Caco-2 (cell line): ENCODE results near the gene RASGRP1. TPM values are rescaled to one million over a fixed set of nuclear protein-coding genes. Genes with fewer than 3 reads are reported as not detected.

Source experiments
- BruUV-seq: library from RNA; stranded (reverse); fragments of 400-500 nt; replicated peaks from 2 replicates; lab custom pipeline; 2021; lab: Mats Ljungman, UMichigan
- CTCF ChIA-PET: fragments of 300-600 bp; sonication (Branson Sonifier 250); formaldehyde crosslinking; loops from one replicate; lab custom pipeline; 2022; ENCODE audit warnings: antibody characterized with exemption; lab: Charles Lee
- POLR2A ChIA-PET: fragments of 300-600 bp; sonication (Branson Sonifier 250); formaldehyde crosslinking; loops from one replicate; lab custom pipeline; 2022; ENCODE audit warnings: antibody characterized with exemption; lab: Charles Lee
- DNase-seq, 2 experiments: peaks; one replicate each; pipeline versions ENCODE4 v3.0.0 to v3.0.0-alpha.2; 2020 to 2022
- H3K27me3 ChIP-seq: replicated peaks from 2 replicates; pipeline ENCODE4 v1.6.0; 2011; ENCODE audit warnings: low read length; ENCODE audit not compliant: control insufficient read depth, insufficient read depth
- H3K36me3 ChIP-seq: 2 replicates; pipeline ENCODE4 v1.5.1; 2011; ENCODE audit warnings: low read length; ENCODE audit not compliant: control insufficient read depth, insufficient read depth
- H3K4me1 ChIP-seq: fragments of 250-450 bp; sonication (Bioruptor Pico); 2 replicates; pipeline ENCODE4 v1.5.1; 2020; ENCODE audit warnings: mild to moderate bottlenecking
- H3K4me3 ChIP-seq: 2 replicates; pipeline ENCODE4 v1.5.1; 2011; ENCODE audit warnings: low read depth, mild to moderate bottlenecking, control low read depth, low read length
- H3K9me3 ChIP-seq: fragments of 250-450 bp; sonication (Bioruptor Pico); 2 replicates; pipeline ENCODE4 v1.5.1; 2020; ENCODE audit warnings: mild to moderate bottlenecking, moderate library complexity
- H3K27ac Mint-ChIP-seq: one replicate; pipeline ENCODE4 v1.8.0; 2022; ENCODE audit warnings: mixed read lengths; ENCODE audit not compliant: unreplicated experiment
- H3K27me3 Mint-ChIP-seq: one replicate; pipeline ENCODE4 v1.8.0; 2022; ENCODE audit warnings: mixed read lengths; ENCODE audit not compliant: insufficient read depth, unreplicated experiment
- H3K36me3 Mint-ChIP-seq: one replicate; pipeline ENCODE4 v1.8.0; 2022; ENCODE audit warnings: mild to moderate bottlenecking, mixed read lengths; ENCODE audit not compliant: insufficient read depth, unreplicated experiment
- H3K4me1 Mint-ChIP-seq: one replicate; pipeline ENCODE4 v1.8.0; 2022; ENCODE audit warnings: low read depth, mixed read lengths; ENCODE audit not compliant: unreplicated experiment
- H3K4me3 Mint-ChIP-seq: one replicate; pipeline ENCODE4 v1.8.0; 2022; ENCODE audit warnings: mild to moderate bottlenecking, moderate library complexity, mixed read lengths; ENCODE audit not compliant: unreplicated experiment
- H3K9me3 Mint-ChIP-seq: one replicate; pipeline ENCODE4 v1.8.0; 2022; ENCODE audit warnings: mixed read lengths; ENCODE audit not compliant: unreplicated experiment
- CTCF ChIP-seq, 2 experiments: fragments of 200-600 bp in 1 of 2; IDR thresholded peaks; 1 replicate in 1 of 2; 2 replicates in 1 of 2; pipeline versions ENCODE4 v1.5.1 to v1.8.0; 2011 to 2022; ENCODE audit warnings: antibody characterized with exemption in 1 of 2, control low read depth in 1 of 2, inconsistent platforms in 1 of 2, low read depth in 1 of 2, low read length in 1 of 2, mild to moderate bottlenecking in 1 of 2, moderate library complexity in 1 of 2; ENCODE audit not compliant: insufficient read depth in 1 of 2, severe bottlenecking in 1 of 2, unreplicated experiment in 1 of 2
- intact Hi-C: fragments of 100-400 bp; cut with micrococcal nuclease; formaldehyde crosslinking; loops from one replicate; pipeline ENCODE4 v1.10.0; 2022; ENCODE audit not compliant: unreplicated experiment
- total RNA-seq: library from RNA; stranded (reverse); gene quantifications from 2 replicates; pipeline ENCODE4 v1.2.3, GENCODE V29; 2022

RASGRP1 gene
- total RNA-seq, 1 experiment from 2014 or later: 7.3 TPM

GRCh38 chr15:38559131-38559530, 5.5 kb downstream of the RASGRP1 start:
- Mint-ChIP-seq H3K4me3 (no peak overlapping the region), H3K4me1 (peaks cover 7% of the 10 kb centered on the region), H3K36me3 (no peaks in the 10 kb centered on the region), H3K27ac (no peak overlapping the region), H3K27me3 (peaks cover 2% of the 10 kb centered on the region), H3K9me3 (no peaks in the 10 kb centered on the region)
- BruUV-seq: no TSS peak
- DNase-seq: no peak
- ChIA-PET CTCF (no interaction called here), POLR2A (no interaction called here)
- Histone ChIP-seq H3K9me3 (no peaks in the 10 kb centered on the region; the same call in 1 of the 2 replicates), H3K27me3 (no peaks in the 10 kb centered on the region), H3K36me3 (no peaks in the 10 kb centered on the region), H3K4me1 (peaks cover 5% of the 10 kb centered on the region; the same call in 1 of the 2 replicates), H3K4me3 (no peak overlapping the region)
- TF ChIP-seq CTCF (IDR thresholded peaks at IDR 0.05; ENCODE audit: insufficient read depth in 1 of 2, low read depth in 1 of 2, low read length in 1 of 2, severe bottlenecking in 1 of 2, unreplicated experiment in 1 of 2): no peak
- intact Hi-C loops: no loop called here

GRCh38 chr15:38558372-38559059, 6.1 kb downstream of the RASGRP1 start:
- Mint-ChIP-seq H3K36me3 (no peaks in the 10 kb centered on the region), H3K27ac (no peak overlapping the region), H3K9me3 (no peaks in the 10 kb centered on the region), H3K4me1 (peaks cover 7% of the 10 kb centered on the region), H3K4me3 (no peak overlapping the region), H3K27me3 (peaks cover 2% of the 10 kb centered on the region)
- Histone ChIP-seq H3K9me3 (no peaks in the 10 kb centered on the region; the same call in 1 of the 2 replicates), H3K4me3 (no peak overlapping the region), H3K36me3 (no peaks in the 10 kb centered on the region), H3K4me1 (peaks cover 5% of the 10 kb centered on the region; the same call in 1 of the 2 replicates), H3K27me3 (no peaks in the 10 kb centered on the region)
- DNase-seq: no peak
- no peak for TF ChIP-seq CTCF (IDR thresholded peaks at IDR 0.05; ENCODE audit: insufficient read depth in 1 of 2, low read depth in 1 of 2, low read length in 1 of 2, severe bottlenecking in 1 of 2, unreplicated experiment in 1 of 2)
- BruUV-seq: no TSS peak
- ChIA-PET POLR2A (no interaction called here), CTCF (no interaction called here)
- intact Hi-C loops: no loop called here

GRCh38 chr15:38557921-38558320, 6.7 kb downstream of the RASGRP1 start:
- POLR2A ChIA-PET: no interaction called here
- CTCF ChIA-PET: no interaction called here
- H3K27me3 ChIP-seq: no peaks in the 10 kb centered on the region
- Mint-ChIP-seq H3K36me3 (no peaks in the 10 kb centered on the region), H3K27ac (no peak overlapping the region), H3K27me3 (peaks cover 2% of the 10 kb centered on the region), H3K9me3 (no peaks in the 10 kb centered on the region), H3K4me3 (no peak overlapping the region), H3K4me1 (peaks cover 11% of the 10 kb centered on the region)
- no peaks in the 10 kb centered on the region; the same call in 1 of the 2 replicates for H3K9me3 ChIP-seq
- intact Hi-C loops: no loop called here
- no peak overlapping the region for H3K4me3 ChIP-seq
- H3K4me1 ChIP-seq: peaks cover 5% of the 10 kb centered on the region; the same call in 1 of the 2 replicates
- no peaks in the 10 kb centered on the region for H3K36me3 ChIP-seq
- DNase-seq: no peak
- TF ChIP-seq CTCF (IDR thresholded peaks at IDR 0.05; ENCODE audit: insufficient read depth in 1 of 2, low read depth in 1 of 2, low read length in 1 of 2, severe bottlenecking in 1 of 2, unreplicated experiment in 1 of 2): no peak
- no TSS peak for BruUV-seq
